ENCODE measurements around the gene SPAAR.
"Not testable (repeated sequence)": the region's sequence is repeated elsewhere in the genome, so short reads cannot be mapped to it uniquely, and the experiment has no call there.

SPAAR gene

GRCh38 chr9:35923927-35924763 lies 14.9 kb downstream of the SPAAR start:
- DNase-seq: no peak

GRCh38 chr9:35928591-35929452 lies 19.5 kb downstream of the SPAAR start:
- no peak for DNase-seq

- no peak for DNase-seq
Observed at GRCh38 chr9:35929453-35929718, 20.1 kb downstream of the SPAAR start.

GRCh38 chr9:35930521-35930920 lies 21.2 kb downstream of the SPAAR start:
- no peak for DNase-seq

GRCh38 chr9:35930989-35931388 lies 21.7 kb downstream of the SPAAR start:
- DNase-seq: no peak

- DNase-seq: no peak
Observed at GRCh38 chr9:35932735-35933134, 23.4 kb downstream of the SPAAR start.

- no peak for DNase-seq
Observed at GRCh38 chr9:35933550-35934067, 24.3 kb downstream of the SPAAR start.

- not testable (repeated sequence) for DNase-seq
Observed at GRCh38 chr9:35934069-35934468, 24.8 kb downstream of the SPAAR start.

- DNase-seq: no peak
Observed at GRCh38 chr9:35935261-35935660, 26.0 kb downstream of the SPAAR start.

GRCh38 chr9:35935755-35936509 lies 26.6 kb downstream of the SPAAR start:
- DNase-seq: no peak

- DNase-seq: no peak
Observed at GRCh38 chr9:35937227-35937626, 27.9 kb downstream of the SPAAR start.

- no peak for DNase-seq
Observed at GRCh38 chr9:35938474-35939356, 29.4 kb downstream of the SPAAR start.

GRCh38 chr9:35939679-35940250 lies 30.5 kb downstream of the SPAAR start:
- DNase-seq: no peak

- peak; percentile 9 for DNase-seq
Observed at GRCh38 chr9:35940458-35941407, 31.4 kb downstream of the SPAAR start.

GRCh38 chr9:35942286-35942685 lies 33.0 kb downstream of the SPAAR start:
- no peak for DNase-seq

- DNase-seq: no peak
Observed at GRCh38 chr9:35944173-35944572, 34.9 kb downstream of the SPAAR start.

- no peak for DNase-seq
Observed at GRCh38 chr9:35944841-35945240, 35.6 kb downstream of the SPAAR start.

GRCh38 chr9:35945341-35946018 lies 36.2 kb downstream of the SPAAR start:
- DNase-seq: peak; percentile 54

GRCh38 chr9:35948451-35948850 lies 39.2 kb downstream of the SPAAR start:
- DNase-seq: no peak

GRCh38 chr9:35948901-35949318 lies 39.6 kb downstream of the SPAAR start:
- DNase-seq: no peak
